ENCODE measurements around the gene IHH. TPM values are rescaled to one million over a fixed set of nuclear protein-coding genes. Genes with fewer than 3 reads are reported as not detected.

The IHH gene
- total and polyA plus RNA-seq, 8 donors, result 0.58 to 59.1 (median 11.2) TPM

DNA sequence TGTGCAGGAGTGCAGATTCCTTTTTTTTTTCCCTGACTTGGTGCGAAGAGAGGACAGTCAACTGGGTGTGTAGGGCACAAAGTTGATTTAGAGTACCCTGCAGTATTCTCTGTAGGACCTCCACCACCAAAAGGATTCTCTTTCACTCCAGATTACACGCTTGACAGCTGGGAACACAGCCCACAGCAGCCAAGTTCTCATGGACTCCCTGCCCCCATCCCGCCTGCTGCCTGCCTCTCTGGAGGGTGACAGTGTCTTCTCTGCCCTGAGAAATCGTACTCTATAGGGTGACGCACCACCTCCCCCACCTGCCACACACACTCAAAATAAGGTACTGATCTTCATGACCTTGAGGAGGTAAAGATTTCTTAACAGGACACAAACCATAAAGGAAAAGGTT lies 26.6 kb upstream of the IHH start:
- H3K9me3 ChIP-seq, result no peaks in the 10 kb centered on the region
- intact Hi-C loops (cut with DNase I; ENCODE audit: low total_unique reads), result no loop called here
- H3K4me3 ChIP-seq, result no peak overlapping the region
- peaks cover 0 to 27% (median 14%) of the 10 kb centered on the region in 4 donors for H3K4me1 ChIP-seq
- H3K27me3 ChIP-seq, result no peaks in the 10 kb centered on the region
- no peaks in the 10 kb centered on the region for H3K36me3 ChIP-seq
- DNase-seq, result no peak
- TF ChIP-seq, protein P1, sequence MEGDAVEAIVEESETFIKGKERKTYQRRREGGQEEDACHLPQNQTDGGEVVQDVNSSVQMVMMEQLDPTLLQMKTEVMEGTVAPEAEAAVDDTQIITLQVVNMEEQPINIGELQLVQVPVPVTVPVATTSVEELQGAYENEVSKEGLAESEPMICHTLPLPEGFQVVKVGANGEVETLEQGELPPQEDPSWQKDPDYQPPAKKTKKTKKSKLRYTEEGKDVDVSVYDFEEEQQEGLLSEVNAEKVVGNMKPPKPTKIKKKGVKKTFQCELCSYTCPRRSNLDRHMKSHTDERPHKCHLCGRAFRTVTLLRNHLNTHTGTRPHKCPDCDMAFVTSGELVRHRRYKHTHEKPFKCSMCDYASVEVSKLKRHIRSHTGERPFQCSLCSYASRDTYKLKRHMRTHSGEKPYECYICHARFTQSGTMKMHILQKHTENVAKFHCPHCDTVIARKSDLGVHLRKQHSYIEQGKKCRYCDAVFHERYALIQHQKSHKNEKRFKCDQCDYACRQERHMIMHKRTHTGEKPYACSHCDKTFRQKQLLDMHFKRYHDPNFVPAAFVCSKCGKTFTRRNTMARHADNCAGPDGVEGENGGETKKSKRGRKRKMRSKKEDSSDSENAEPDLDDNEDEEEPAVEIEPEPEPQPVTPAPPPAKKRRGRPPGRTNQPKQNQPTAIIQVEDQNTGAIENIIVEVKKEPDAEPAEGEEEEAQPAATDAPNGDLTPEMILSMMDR (IDR thresholded peaks at IDR 0.05), result no peak
- TF ChIP-seq EP300 (IDR thresholded peaks at IDR 0.05), result no peak
- no peak for TF ChIP-seq POLR2A (IDR thresholded peaks at IDR 0.05)
- no peak for TF ChIP-seq POLR2AphosphoS5 (IDR thresholded peaks at IDR 0.05)
- H3K27ac ChIP-seq, result no peak overlapping the region
- 85 to 93% (median 90%) methylated on average over 5 of the region's 5 CpGs for WGBS, 5 donors

DNA sequence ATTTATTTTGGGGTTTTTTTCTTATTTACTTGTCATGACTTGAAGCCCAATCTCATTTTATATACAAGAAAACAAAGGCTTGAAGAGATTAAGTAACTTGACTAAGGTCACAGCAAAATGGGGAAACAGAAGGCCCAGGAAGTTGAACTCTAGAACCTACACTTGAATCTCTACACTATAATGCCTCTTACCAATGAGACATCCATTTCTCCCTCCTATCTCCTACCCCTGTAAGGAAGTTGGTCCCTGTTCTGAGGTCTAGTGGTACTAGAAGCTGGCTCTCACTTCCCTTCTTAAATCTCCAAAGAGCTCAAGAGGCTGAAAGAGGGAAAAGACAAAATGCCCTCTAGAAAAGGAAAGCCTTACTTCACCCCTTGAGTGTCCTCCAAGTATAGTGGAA lies 25.5 kb upstream of the IHH start:
- Histone ChIP-seq H3K9me3 (no peaks in the 10 kb centered on the region), H3K4me3 (no peak overlapping the region), H3K27ac (no peak overlapping the region), H3K36me3 (no peaks in the 10 kb centered on the region), H3K4me1 (peaks cover 10 to 39% (median 20%) of the 10 kb centered on the region in 4 donors), H3K27me3 (no peaks in the 10 kb centered on the region)
- DNase-seq, result no peak
- no peak for TF ChIP-seq POLR2AphosphoS5 (IDR thresholded peaks at IDR 0.05)
- TF ChIP-seq, protein P1 (IDR thresholded peaks at IDR 0.05), result no peak
- TF ChIP-seq POLR2A (IDR thresholded peaks at IDR 0.05), result no peak
- TF ChIP-seq EP300 (IDR thresholded peaks at IDR 0.05), result no peak
- intact Hi-C loops (cut with DNase I; ENCODE audit: low total_unique reads), result no loop called here

DNA sequence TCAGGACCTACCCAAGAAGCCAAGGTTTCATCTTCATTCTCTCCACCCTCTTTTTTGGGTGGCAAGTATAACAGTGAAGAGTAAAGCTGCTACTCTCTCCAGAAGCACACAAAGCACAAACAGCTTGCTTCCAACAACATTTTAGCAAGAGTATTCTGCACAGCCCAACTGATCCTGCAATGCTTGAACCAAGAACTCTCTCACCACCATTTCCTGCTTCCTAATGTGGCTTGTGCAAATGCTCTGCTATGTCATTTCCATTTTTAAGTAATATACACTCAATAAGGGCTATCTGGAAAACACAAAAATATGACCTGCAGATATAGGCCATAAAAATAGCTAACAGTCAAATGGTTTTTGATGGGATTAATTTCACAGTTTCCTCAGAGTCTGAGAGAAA lies 24.1 kb upstream of the IHH start:
- TF ChIP-seq, protein P1 (IDR thresholded peaks at IDR 0.05), result no peak
- TF ChIP-seq POLR2A (IDR thresholded peaks at IDR 0.05), result no peak
- TF ChIP-seq POLR2AphosphoS5 (IDR thresholded peaks at IDR 0.05), result no peak
- no peak for TF ChIP-seq EP300 (IDR thresholded peaks at IDR 0.05)
- Histone ChIP-seq H3K27ac (no peak overlapping the region), H3K9me3 (no peaks in the 10 kb centered on the region), H3K4me1 (peaks cover 16 to 51% (median 29%) of the 10 kb centered on the region in 4 donors), H3K4me3 (no peak overlapping the region), H3K27me3 (no peaks in the 10 kb centered on the region), H3K36me3 (no peaks in the 10 kb centered on the region)
- DNase-seq, result no peak
- intact Hi-C loops (cut with DNase I; ENCODE audit: low total_unique reads), result no loop called here

DNA sequence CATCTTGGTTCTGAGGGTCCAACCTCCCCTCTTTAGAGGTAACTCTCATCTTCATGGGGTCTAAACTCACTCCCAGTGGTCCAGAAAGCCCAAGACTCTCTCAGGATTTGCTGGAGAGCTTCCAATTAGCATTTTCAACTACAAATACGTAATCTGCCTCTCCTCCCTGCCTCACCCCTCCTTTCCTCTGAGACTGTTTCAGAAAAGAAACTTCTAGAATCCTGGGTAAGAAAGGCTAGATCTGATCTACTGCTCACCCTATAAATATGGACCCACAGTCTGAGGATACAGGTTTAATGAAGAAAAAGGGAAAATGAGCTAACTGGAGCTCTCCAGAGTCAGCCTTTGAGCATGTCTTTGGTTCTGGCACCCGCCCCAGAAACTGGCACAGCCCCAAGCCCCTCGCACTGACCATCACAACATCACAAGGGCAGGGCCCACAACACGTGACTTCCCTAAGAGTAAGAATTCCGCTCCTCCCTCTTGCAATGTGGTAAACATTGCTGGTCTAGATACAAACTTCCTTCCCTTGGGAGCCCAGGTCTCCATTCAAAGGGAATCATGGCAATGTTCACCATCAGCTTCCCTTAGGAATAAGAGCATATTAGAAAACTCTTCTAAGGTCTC lies 21.7 kb upstream of the IHH start:
- peaks cover 24 to 54% (median 37%) of the 10 kb centered on the region in 4 donors for H3K4me1 ChIP-seq
- peaks cover 0 to 9% (median 8%) of the 10 kb centered on the region in 4 donors for H3K36me3 ChIP-seq
- TF ChIP-seq EP300 (IDR thresholded peaks at IDR 0.05), result no peak
- TF ChIP-seq, protein P1 (IDR thresholded peaks at IDR 0.05), result no peak
- TF ChIP-seq POLR2A (IDR thresholded peaks at IDR 0.05), result no peak
- TF ChIP-seq POLR2AphosphoS5 (IDR thresholded peaks at IDR 0.05), result peak in 1 of 3 donors; percentile 52
- no peaks in the 10 kb centered on the region for H3K27me3 ChIP-seq
- no peaks in the 10 kb centered on the region for H3K9me3 ChIP-seq
- intact Hi-C loops (cut with DNase I; ENCODE audit: low total_unique reads), result no loop called here
- peak; percentile 49 to 65 for DNase-seq
- peak overlapping the region; percentile 70 to 95 (median 82) for H3K27ac ChIP-seq
- H3K4me3 ChIP-seq, result no peak overlapping the region
- WGBS, 5 donors, result 21 to 57% (median 43%) methylated on average over 5 of the region's 5 CpGs

Measured in stomach (tissue), 9 donors.